Activated CD4-positive, alpha-beta T cell treated with anti-CD3 and anti-CD28 coated beads for 36 hours (primary cell): ENCODE measurements around the gene RALGAPB. TPM values are rescaled to one million over a fixed set of nuclear protein-coding genes. Genes with fewer than 3 reads are reported as not detected.

Experiments
- ATAC-seq: fragments of 200-7000 bp; cut with Tn5 transposase; one replicate; pipeline ENCODE4 v1.10.0; 2021; ENCODE audit warnings: mild to moderate bottlenecking, moderate library complexity
- CTCF ChIA-PET: fragments of 350-600 bp; sonication (Branson Sonifier 250); formaldehyde crosslinking; loops from one replicate; lab custom pipeline; 2021; ENCODE audit warnings: antibody characterized with exemption; lab: Charles Lee
- POLR2A ChIA-PET: fragments of 350-600 bp; sonication (Branson Sonifier 250); formaldehyde crosslinking; loops from one replicate; lab custom pipeline; 2021; ENCODE audit warnings: antibody characterized with exemption, inconsistent platforms; lab: Charles Lee
- DNase-seq: peaks from one replicate; pipeline ENCODE4 v3.0.0-alpha.2; 2020
- H3K27ac Mint-ChIP-seq: one replicate; pipeline ENCODE4 v1.8.0; 2021; ENCODE audit warnings: mixed read lengths
- H3K27me3 Mint-ChIP-seq: one replicate; pipeline ENCODE4 v1.8.0; 2021; ENCODE audit warnings: mixed read lengths
- H3K36me3 Mint-ChIP-seq: one replicate; pipeline ENCODE4 v1.8.0; 2021; ENCODE audit warnings: low read depth, mixed read lengths
- H3K4me1 Mint-ChIP-seq: one replicate; pipeline ENCODE4 v1.8.0; 2021; ENCODE audit warnings: mixed read lengths
- H3K4me3 Mint-ChIP-seq: one replicate; pipeline ENCODE4 v1.8.0; 2021; ENCODE audit warnings: mild to moderate bottlenecking, moderate library complexity, mixed read lengths
- H3K9me3 Mint-ChIP-seq: one replicate; pipeline ENCODE4 v1.8.0; 2021; ENCODE audit warnings: low read depth, mixed read lengths
- intact Hi-C, 2 experiments: fragments of 100-400 bp; cut with DNase I in 1 of 2; cut with micrococcal nuclease in 1 of 2; formaldehyde crosslinking; loops; one replicate each; pipeline versions ENCODE4 v1.14.2 to v1.15.1; 2022 to 2024; cut with DNase I, micrococcal nuclease
- total RNA-seq, 2 experiments: library from RNA; stranded (reverse); gene quantifications; one replicate each; pipeline ENCODE4 v1.2.3, GENCODE V29; 2021

Gene RALGAPB
- total RNA-seq, 2 experiments from 2014 or later, result 23.5 to 27.1 TPM

- Mint-ChIP-seq H3K4me1 (peaks cover 29% of the 10 kb centered on the region), H3K27ac (peak overlapping the region; percentile 63), H3K27me3 (peaks cover 3% of the 10 kb centered on the region), H3K9me3 (no peaks in the 10 kb centered on the region), H3K4me3 (peak overlapping the region; percentile 68), H3K36me3 (peaks cover 20% of the 10 kb centered on the region)
- DNase-seq (no peak), ATAC-seq (peak; percentile 18)
- ChIA-PET CTCF (interaction anchor here (0.7 to 5.1 kb wide), 17 partner anchors 9 to 372 kb away, joined by 3 to 101 read pairs (median 4); partner anchors contain the start of genes RALGAPB and SNHG17), POLR2A (interaction anchor here (0.6 to 3.0 kb wide), 5 partner anchors 11 to 31 kb away, joined by 3 to 48 read pairs (median 9); partner anchors contain the start of genes RALGAPB and SNHG17)
- intact Hi-C loops, result loop anchor here (1.0 to 5.0 kb wide), 6 partner anchors 11 to 1157 kb away; partner anchors contain the start of genes RALGAPB (in 2 of the 2), SNHG17 (in 2 of the 2), ACTR5 (in 1 of the 2) and CTNNBL1 (in 1 of the 2)
Measured at GRCh38 chr20:38445901-38446425, 26.7 kb upstream of the RALGAPB start.

GRCh38 chr20:38446441-38447209, 26.0 kb upstream of the RALGAPB start:
- intact Hi-C loops, result loop anchor here (1.0 to 5.0 kb wide), 6 partner anchors 11 to 1157 kb away; partner anchors contain the start of genes RALGAPB (in 2 of the 2), SNHG17 (in 2 of the 2), ACTR5 (in 1 of the 2) and CTNNBL1 (in 1 of the 2)

GRCh38 chr20:38447251-38447661, 25.4 kb upstream of the RALGAPB start:
- POLR2A ChIA-PET, result interaction anchor here (1.0 to 3.0 kb wide), 4 partner anchors 12 to 27 kb away, joined by 3 to 48 read pairs (median 6); partner anchors contain the start of gene SNHG17
- H3K27me3 Mint-ChIP-seq, result no peaks in the 10 kb centered on the region
- peaks cover 29% of the 10 kb centered on the region for H3K4me1 Mint-ChIP-seq
- peak overlapping the region; percentile 68 for H3K4me3 Mint-ChIP-seq
- peaks cover 25% of the 10 kb centered on the region for H3K36me3 Mint-ChIP-seq
- H3K9me3 Mint-ChIP-seq, result no peaks in the 10 kb centered on the region
- intact Hi-C loops, result loop anchor here in 1 of 2 experiments (5.0 kb wide), 2 partner anchors 300 to 755 kb away; partner anchors contain the start of genes ACTR5 and CTNNBL1
- CTCF ChIA-PET, result interaction anchor here (0.7 to 5.1 kb wide), 6 partner anchors 10 to 701 kb away, joined by 3 to 101 read pairs (median 5); partner anchors contain the start of gene SNHG17
- ATAC-seq (no peak), DNase-seq (no peak)
- peak overlapping the region; percentile 44 for H3K27ac Mint-ChIP-seq

More at GRCh38 chr20:38446441-38447209, 26.0 kb upstream of the RALGAPB start:
- peak overlapping the region; percentile 63 for H3K27ac Mint-ChIP-seq
- ATAC-seq (peak; percentile 96), DNase-seq (peak; percentile 97)
- peak overlapping the region; percentile 68 for H3K4me3 Mint-ChIP-seq
- H3K4me1 Mint-ChIP-seq, result peaks cover 29% of the 10 kb centered on the region
- H3K27me3 Mint-ChIP-seq, result peaks cover 3% of the 10 kb centered on the region
- peaks cover 25% of the 10 kb centered on the region for H3K36me3 Mint-ChIP-seq
- ChIA-PET POLR2A (interaction anchor here (1.0 to 3.0 kb wide), 5 partner anchors 12 to 26 kb away, joined by 5 to 48 read pairs (median 9); partner anchors contain the start of genes RALGAPB and SNHG17), CTCF (interaction anchor here (0.7 to 5.1 kb wide), 19 partner anchors 9 to 701 kb away, joined by 3 to 101 read pairs (median 4); partner anchors contain the start of genes RALGAPB and SNHG17)
- H3K9me3 Mint-ChIP-seq, result no peaks in the 10 kb centered on the region

GRCh38 chr20:38447931-38448675, 24.5 kb upstream of the RALGAPB start:
- H3K9me3 Mint-ChIP-seq, result no peaks in the 10 kb centered on the region
- peak overlapping the region; percentile 44 for H3K27ac Mint-ChIP-seq
- POLR2A ChIA-PET, result interaction anchor here (1.0 to 3.0 kb wide), 5 partner anchors 13 to 26 kb away, joined by 3 to 48 read pairs (median 4); partner anchors contain the start of gene SNHG17
- no peaks in the 10 kb centered on the region for H3K27me3 Mint-ChIP-seq
- DNase-seq (no peak), ATAC-seq (no peak)
- peaks cover 29% of the 10 kb centered on the region for H3K4me1 Mint-ChIP-seq
- peak overlapping the region; percentile 68 for H3K4me3 Mint-ChIP-seq
- intact Hi-C loops, result loop anchor here in 1 of 2 experiments (5.0 kb wide), 2 partner anchors 299 to 756 kb away; partner anchors contain the start of genes ACTR5 and CTNNBL1
- CTCF ChIA-PET, result interaction anchor here (0.9 to 5.1 kb wide), 3 partner anchors 15 to 20 kb away, joined by 3 to 101 read pairs (median 4); partner anchors contain the start of gene SNHG17
- H3K36me3 Mint-ChIP-seq, result peaks cover 25% of the 10 kb centered on the region

- Mint-ChIP-seq H3K27ac (no peak overlapping the region), H3K27me3 (no peaks in the 10 kb centered on the region), H3K36me3 (peaks cover 25% of the 10 kb centered on the region), H3K9me3 (no peaks in the 10 kb centered on the region), H3K4me3 (no peak overlapping the region), H3K4me1 (peaks cover 29% of the 10 kb centered on the region)
- intact Hi-C loops, result loop anchor here in 1 of 2 experiments (5.0 kb wide), 2 partner anchors 298 to 757 kb away; partner anchors contain the start of genes ACTR5 and CTNNBL1
- CTCF ChIA-PET, result no interaction called here
- DNase-seq, result no peak
- ATAC-seq, result no peak
- POLR2A ChIA-PET, result interaction anchor here (1.3 to 2.0 kb wide), 2 partner anchors 14 to 16 kb away, joined by 3 to 7 read pairs; partner anchors contain the start of gene SNHG17
Measured at GRCh38 chr20:38449046-38449445, 23.6 kb upstream of the RALGAPB start.

GRCh38 chr20:38450412-38450975, 22.1 kb upstream of the RALGAPB start:
- Mint-ChIP-seq H3K36me3 (peaks cover 25% of the 10 kb centered on the region), H3K27ac (no peak overlapping the region), H3K9me3 (no peaks in the 10 kb centered on the region), H3K27me3 (no peaks in the 10 kb centered on the region), H3K4me1 (peaks cover 27% of the 10 kb centered on the region), H3K4me3 (no peak overlapping the region)
- POLR2A ChIA-PET, result no interaction called here
- no peak for ATAC-seq
- intact Hi-C loops, result loop anchor here (10.0 kb wide), 2 partner anchors 56 to 64 kb away; no protein-coding TSS in a partner anchor
- no peak for DNase-seq
- CTCF ChIA-PET, result interaction anchor here (1.1 kb wide), 1 partner anchor 15 kb away, joined by 5 read pairs; the partner anchor contains the start of gene SNHG17

GRCh38 chr20:38452880-38453624, 19.6 kb upstream of the RALGAPB start:
- intact Hi-C loops, result loop anchor here (10.0 kb wide), 2 partner anchors 58 to 62 kb away; no protein-coding TSS in a partner anchor
- DNase-seq (no peak), ATAC-seq (no peak)
- H3K27ac Mint-ChIP-seq, result no peak overlapping the region
- H3K4me1 Mint-ChIP-seq, result peaks cover 12% of the 10 kb centered on the region
- CTCF ChIA-PET, result interaction anchor here (1.0 to 1.3 kb wide), 3 partner anchors 19 to 20 kb away, joined by 3 to 4 read pairs (median 4); partner anchors contain the start of genes RALGAPB and SNHG17
- no peaks in the 10 kb centered on the region for H3K27me3 Mint-ChIP-seq
- peaks cover 25% of the 10 kb centered on the region for H3K36me3 Mint-ChIP-seq
- H3K9me3 Mint-ChIP-seq, result no peaks in the 10 kb centered on the region
- POLR2A ChIA-PET, result no interaction called here
- no peak overlapping the region for H3K4me3 Mint-ChIP-seq

- intact Hi-C loops, result loop anchor here (10.0 kb wide), 2 partner anchors 59 to 61 kb away; no protein-coding TSS in a partner anchor
- no peak for DNase-seq
- peaks cover 7% of the 10 kb centered on the region for H3K4me1 Mint-ChIP-seq
- no peak overlapping the region for H3K27ac Mint-ChIP-seq
- no peak for ATAC-seq
- H3K27me3 Mint-ChIP-seq, result no peaks in the 10 kb centered on the region
- peaks cover 22% of the 10 kb centered on the region for H3K36me3 Mint-ChIP-seq
- POLR2A ChIA-PET, result no interaction called here
- H3K9me3 Mint-ChIP-seq, result no peaks in the 10 kb centered on the region
- no peak overlapping the region for H3K4me3 Mint-ChIP-seq
- CTCF ChIA-PET, result interaction anchor here (1.0 to 1.3 kb wide), 3 partner anchors 18 to 20 kb away, joined by 3 to 4 read pairs (median 4); partner anchors contain the start of genes RALGAPB and SNHG17
Measured at GRCh38 chr20:38453941-38454340, 18.7 kb upstream of the RALGAPB start.
